Loucy (cell line): Measurements from ENCODE around the gene CAMK2N1.

ENCODE experiments used
- H2AFZ ChIP-seq: fragments of 200-600 bp; sonication (generic); 2 replicates; pipeline ENCODE4 v1.6.0; 2016; ENCODE audit warnings: antibody characterized with exemption, mild to moderate bottlenecking, low read length, moderate library complexity
- H3F3A ChIP-seq: fragments of 200-600 bp; 2 replicates; pipeline ENCODE4 v1.6.0; 2016; ENCODE audit warnings: antibody characterized with exemption, low read depth, mild to moderate bottlenecking
- H3K27me3 ChIP-seq: fragments of 200-600 bp; sonication (generic); 2 replicates; pipeline ENCODE4 v1.6.1; 2014; ENCODE audit warnings: low read length, mild to moderate bottlenecking; ENCODE audit not compliant: insufficient read depth, poor library complexity, severe bottlenecking
- H3K36me3 ChIP-seq: fragments of 200-600 bp; sonication (generic); 2 replicates; pipeline ENCODE4 v1.6.1; 2016; ENCODE audit warnings: low read length; ENCODE audit not compliant: insufficient read depth
- H3K4me1 ChIP-seq: fragments of 200-600 bp; sonication (generic); 2 replicates; pipeline ENCODE4 v1.5.1; 2014; ENCODE audit warnings: low read length, mild to moderate bottlenecking; ENCODE audit not compliant: insufficient read depth, poor library complexity, severe bottlenecking
- H3K4me2 ChIP-seq: fragments of 200-600 bp; sonication (generic); 2 replicates; pipeline ENCODE4 v1.6.0; 2014; ENCODE audit warnings: antibody characterized with exemption, low read length, low read depth, mild to moderate bottlenecking; ENCODE audit not compliant: poor library complexity, severe bottlenecking
- H3K4me3 ChIP-seq: fragments of 200-600 bp; sonication (generic); 2 replicates; pipeline ENCODE4 v1.5.1; 2014; ENCODE audit warnings: low read length, mild to moderate bottlenecking, mixed read lengths; ENCODE audit not compliant: poor library complexity, severe bottlenecking
- H3K79me2 ChIP-seq: fragments of 200-600 bp; sonication (generic); 2 replicates; pipeline ENCODE4 v1.6.1; 2014; ENCODE audit warnings: low read length; ENCODE audit not compliant: insufficient read depth
- H3K9ac ChIP-seq: fragments of 200-600 bp; sonication (generic); 2 replicates; pipeline ENCODE4 v1.6.0; 2014; ENCODE audit warnings: mild to moderate bottlenecking, low read depth, low read length, moderate library complexity; ENCODE audit not compliant: poor library complexity, severe bottlenecking
- H3K9me2 ChIP-seq: fragments of 200-600 bp; sonication (generic); replicated peaks from 2 replicates; pipeline ENCODE4 v1.6.1; 2016; ENCODE audit warnings: low read depth, low read length, mixed read lengths
- H3K9me3 ChIP-seq: fragments of 200-600 bp; sonication (generic); 2 replicates; pipeline ENCODE4 v1.6.1; 2014; ENCODE audit warnings: mild to moderate bottlenecking, antibody characterized with exemption, low read length, low read depth; ENCODE audit not compliant: insufficient read depth
- H4K20me1 ChIP-seq: fragments of 200-600 bp; sonication (generic); 2 replicates; pipeline ENCODE4 v1.6.0; 2014; ENCODE audit warnings: antibody characterized with exemption, low read length, mild to moderate bottlenecking; ENCODE audit not compliant: insufficient read depth, poor library complexity, severe bottlenecking
- CTCF ChIP-seq: fragments of 200-600 bp; sonication (generic); conservative IDR thresholded peaks from 2 replicates; pipeline ENCODE4 v1.5.1; 2014; ENCODE audit warnings: mild to moderate bottlenecking, antibody characterized with exemption, low read length
- EZH2phosphoT487 ChIP-seq: fragments of 200-600 bp; IDR thresholded peaks from 2 replicates; pipeline ENCODE4 v1.6.1; 2018; ENCODE audit warnings: antibody characterized with exemption, mild to moderate bottlenecking, moderate library complexity, borderline replicate concordance

Gene CAMK2N1

GRCh38 chr1:20485527-20486456 is at the start of gene CAMK2N1:
CAMK2N1 (minus strand) TSS chr1:20486210; CDS start chr1:20485379, 831 bp downstream.
- no peaks in the 10 kb centered on the region for H3K27me3 ChIP-seq

GRCh38 chr1:20534659-20535417 is 48.8 kb upstream of the CAMK2N1 start:
- Histone ChIP-seq H3K27me3 (no peaks in the 10 kb centered on the region), H3K9me2 (no peaks in the 10 kb centered on the region), H3K79me2 (no peaks in the 10 kb centered on the region), H3K4me3 (no peak overlapping the region), H3K9me3 (no peaks in the 10 kb centered on the region), H3K4me1 (no peaks in the 10 kb centered on the region), H2AFZ (no peak overlapping the region), H3F3A (no peaks in the 10 kb centered on the region), H4K20me1 (no peaks in the 10 kb centered on the region), H3K4me2 (no peak overlapping the region), H3K36me3 (no peaks in the 10 kb centered on the region), H3K9ac (no peak overlapping the region)
- TF ChIP-seq CTCF (no peak), EZH2phosphoT487 (no peak)

More at GRCh38 chr1:20485527-20486456, at the start of gene CAMK2N1:
- no peak for TF ChIP-seq CTCF
- TF ChIP-seq EZH2phosphoT487 = no peak
- H3K4me1 ChIP-seq = peaks cover 28% of the 10 kb centered on the region
- no peaks in the 10 kb centered on the region for H3K36me3 ChIP-seq
- no peaks in the 10 kb centered on the region for H3K9me2 ChIP-seq
- peak within 1 kb of the TSS; percentile 75 for H3K4me2 ChIP-seq
- peak within 1 kb of the TSS; percentile 100 for H2AFZ ChIP-seq
- peak within 1 kb of the TSS; percentile 99 for H3K4me3 ChIP-seq
- H3F3A ChIP-seq = peaks cover 11% of the 10 kb centered on the region
- H3K9ac ChIP-seq = peak within 1 kb of the TSS; percentile 93
- peaks cover 10% of the 10 kb centered on the region; the same call in 1 of the 2 replicates for H3K79me2 ChIP-seq
- no peaks in the 10 kb centered on the region for H3K9me3 ChIP-seq
- H4K20me1 ChIP-seq = peaks cover 5% of the 10 kb centered on the region

- Histone ChIP-seq H3K79me2 (no peaks in the 10 kb centered on the region), H2AFZ (no peak overlapping the region; the same call in 1 of the 2 replicates), H4K20me1 (no peaks in the 10 kb centered on the region), H3K9me3 (no peaks in the 10 kb centered on the region), H3K4me1 (no peaks in the 10 kb centered on the region), H3K9me2 (no peaks in the 10 kb centered on the region), H3K27me3 (no peaks in the 10 kb centered on the region), H3K9ac (no peak overlapping the region), H3K4me2 (no peak overlapping the region), H3K4me3 (no peak overlapping the region), H3K36me3 (no peaks in the 10 kb centered on the region), H3F3A (no peaks in the 10 kb centered on the region)
- TF ChIP-seq CTCF (no peak), EZH2phosphoT487 (no peak)
Observed at GRCh38 chr1:20533635-20534034, 47.6 kb upstream of the CAMK2N1 start.
